Left lobe of liver (tissue), 2 donors: ENCODE results near the gene ADAMTS17. TPM values are rescaled to one million over a fixed set of nuclear protein-coding genes. Genes with fewer than 3 reads are reported as not detected.

Experiments
- ATAC-seq: fragments of 200-7000 bp; cut with Tn5 transposase; one replicate; pipeline ENCODE4 v1.9.1; 2020; ENCODE audit warnings: mild to moderate bottlenecking, moderate library complexity
- DNase-seq: peaks from one replicate; pipeline ENCODE4 v3.0.0-alpha.2; 2020; ENCODE audit warnings: low spot score
- total RNA-seq: library from RNA; stranded (reverse); gene quantifications from one replicate; pipeline ENCODE4 v1.2.1, GENCODE V29; 2021
- donor health status: DM: no; HTN: no; CAD: no; lungs with moderate emphysema.
- donor health status: DM: no; HTN: yes; CAD: no.

ADAMTS17 gene
- total RNA-seq, 1 donor from 2014 or later: 22.4 TPM

- DNase-seq (no peak), ATAC-seq (no peak)
Observed at GRCh38 chr15:100255644-100256043, 86.1 kb downstream of the ADAMTS17 start.

DNA sequence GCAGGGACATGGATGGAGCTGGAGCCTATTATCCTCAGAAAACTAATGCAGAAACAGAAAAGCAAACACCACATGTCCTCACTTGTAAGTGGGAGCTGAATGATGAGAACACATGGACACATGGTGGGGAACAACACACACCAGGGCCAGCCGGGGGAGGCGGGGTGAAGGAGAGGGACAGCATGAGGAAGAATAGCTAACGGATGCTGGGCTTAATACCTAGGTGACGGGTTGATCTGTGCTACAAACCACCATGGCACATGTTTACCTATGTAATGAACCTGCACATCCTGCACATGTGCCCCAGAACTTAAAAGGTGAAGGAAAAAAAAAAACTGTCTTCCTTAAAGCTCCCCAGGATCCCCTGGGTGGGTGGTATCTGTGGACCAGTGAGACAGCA, 87.1 kb downstream of the ADAMTS17 start:
- ATAC-seq: no peak
- no peak for DNase-seq

DNA sequence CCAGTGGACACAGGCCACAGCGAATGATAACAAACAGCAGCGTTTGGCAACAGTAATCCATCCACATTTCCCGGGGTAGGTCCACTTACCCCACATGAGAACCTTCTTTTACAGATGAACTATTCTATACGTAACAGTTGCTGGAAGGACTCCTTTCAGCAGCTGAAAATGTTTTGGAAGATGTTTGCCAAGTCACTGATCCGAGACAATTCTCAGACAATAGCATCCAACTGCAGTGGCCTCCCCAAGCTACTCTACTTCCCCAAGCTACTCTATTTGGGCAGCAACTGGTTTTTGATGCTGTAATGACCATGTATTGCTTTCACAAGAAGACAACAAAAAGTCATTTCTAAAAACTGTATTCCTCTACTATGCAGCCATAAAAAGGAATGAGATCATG, 87.5 kb downstream of the ADAMTS17 start:
- DNase-seq: no peak
- no peak for ATAC-seq

DNA sequence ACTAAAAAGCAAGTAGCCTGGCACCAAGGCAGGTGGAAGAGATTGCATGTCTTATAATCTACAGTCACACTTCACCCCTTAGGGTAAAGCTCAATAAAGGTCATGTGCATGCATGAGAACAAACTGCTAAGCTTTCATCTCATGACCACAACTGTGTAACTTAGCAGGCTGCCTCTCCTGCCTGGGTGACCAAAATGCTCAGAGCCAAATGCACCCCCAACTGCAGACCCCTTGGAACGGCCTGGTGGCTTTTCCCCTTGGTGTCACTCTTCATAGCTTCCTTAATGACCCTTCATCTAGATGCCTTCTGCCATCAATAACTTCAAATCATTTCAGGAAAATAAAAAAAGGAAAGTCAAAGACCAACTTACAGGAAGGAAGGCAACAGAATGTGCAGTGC, 88.1 kb downstream of the ADAMTS17 start:
- no peak for DNase-seq
- ATAC-seq: no peak

DNA sequence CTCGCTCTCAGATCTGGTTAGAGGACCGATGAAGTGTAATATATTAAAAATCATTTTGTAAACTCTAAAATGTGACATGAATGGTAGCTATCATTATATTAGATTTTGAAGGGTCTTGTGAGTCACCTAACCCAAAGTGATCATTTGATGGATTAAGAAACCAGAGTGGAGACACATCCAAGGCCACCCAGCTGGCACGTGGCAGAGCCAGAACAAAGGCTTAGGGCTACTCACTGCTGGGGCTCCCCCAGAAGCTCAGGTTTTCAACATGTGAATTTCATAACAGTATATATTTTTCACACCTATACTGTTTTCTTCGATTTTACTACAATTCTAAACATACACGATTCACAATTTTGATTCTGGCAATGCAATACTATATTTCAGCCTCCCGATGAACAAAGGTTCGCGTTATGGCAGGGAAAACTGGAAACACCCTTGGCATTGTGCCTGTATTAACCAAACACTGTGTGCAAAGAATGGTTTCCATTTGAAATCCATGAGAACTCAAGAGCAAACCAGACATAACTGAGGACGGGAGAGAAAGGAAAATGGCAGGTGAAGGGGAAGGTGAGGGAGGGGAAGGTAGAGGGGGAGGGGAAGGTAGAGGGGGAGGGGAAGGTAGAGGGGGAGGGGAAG, 88.9 kb downstream of the ADAMTS17 start:
- no peak for ATAC-seq
- DNase-seq: peak; percentile 18

- ATAC-seq (no peak), DNase-seq (peak; percentile 41)
Observed at GRCh38 chr15:100252359-100252758, 89.4 kb downstream of the ADAMTS17 start.

DNA sequence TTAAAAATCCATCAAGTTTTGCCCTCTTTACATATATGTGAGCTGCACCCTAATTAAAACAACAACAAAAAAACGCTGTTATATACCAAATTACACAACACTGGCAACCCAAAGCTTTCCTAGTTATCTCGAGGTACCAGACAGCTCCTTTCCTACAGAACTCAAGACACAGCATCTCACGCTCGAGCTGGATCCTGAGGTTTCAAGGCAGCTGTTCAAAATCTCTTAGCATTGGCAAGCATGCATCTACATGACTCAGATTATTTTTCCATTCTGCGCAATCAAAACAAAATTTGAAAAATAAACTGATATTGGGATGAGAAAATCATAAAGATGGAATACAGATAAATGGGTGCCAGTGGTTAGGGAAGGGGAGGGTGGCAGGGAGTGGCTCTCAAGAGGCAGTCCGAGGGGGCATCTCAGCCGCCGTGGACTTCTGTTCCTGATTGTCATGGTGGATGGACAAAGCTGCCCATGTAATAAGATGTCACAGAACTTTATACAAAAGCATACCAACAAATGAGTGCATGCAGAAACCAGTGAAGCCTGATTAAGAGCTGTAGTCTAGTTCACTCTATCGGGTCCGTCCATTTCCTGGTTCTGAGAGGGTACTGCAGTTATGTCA, 91.5 kb downstream of the ADAMTS17 start:
- no peak for DNase-seq
- no peak for ATAC-seq

DNA sequence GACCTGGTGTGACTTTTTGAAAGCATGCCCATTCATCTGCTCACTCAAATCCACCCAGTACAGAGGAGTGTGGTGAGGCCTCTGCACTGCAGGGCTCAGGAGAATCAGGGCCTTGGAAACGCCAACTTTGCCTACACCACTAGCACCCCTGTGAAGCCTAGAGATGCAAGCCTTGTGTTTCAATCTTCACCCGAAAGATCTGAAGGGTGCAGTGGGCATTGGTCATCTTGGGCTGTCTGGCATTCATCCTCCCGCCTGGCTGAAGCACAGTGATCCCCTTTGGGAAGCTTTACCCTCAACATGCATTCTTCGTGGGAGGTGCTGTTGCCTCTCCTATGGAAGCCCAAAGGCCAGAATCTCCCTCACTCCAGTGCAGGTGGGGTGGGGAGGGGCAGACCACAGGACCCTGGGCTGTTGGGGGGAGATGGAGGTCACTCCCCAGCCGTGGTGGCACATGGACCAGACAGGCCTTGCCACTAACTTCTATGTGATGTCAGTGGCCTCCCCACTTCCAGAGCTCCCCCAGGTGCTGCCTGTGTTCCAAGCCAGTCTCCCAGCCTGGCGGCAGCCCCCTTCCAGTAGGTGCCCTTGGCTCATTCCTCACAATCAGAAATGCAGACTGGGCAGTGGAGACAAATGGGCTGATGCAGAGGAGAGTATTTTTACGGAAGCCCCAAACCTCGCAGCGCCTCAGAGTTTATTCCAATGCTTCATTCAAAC, 92.5 kb downstream of the ADAMTS17 start:
- DNase-seq (peak; percentile 23), ATAC-seq (no peak)

- ATAC-seq (no peak), DNase-seq (peak; percentile 12)
Observed at GRCh38 chr15:100248236-100248635, 93.5 kb downstream of the ADAMTS17 start.

- ATAC-seq (no peak), DNase-seq (no peak)
Observed at GRCh38 chr15:100247228-100248225, 94.2 kb downstream of the ADAMTS17 start.

- DNase-seq (no peak), ATAC-seq (no peak)
Observed at GRCh38 chr15:100245855-100246254, 95.9 kb downstream of the ADAMTS17 start.

GRCh38 chr15:100245487-100245820, 96.3 kb downstream of the ADAMTS17 start:
- peak; percentile 73 for DNase-seq
- ATAC-seq: peak; percentile 67

GRCh38 chr15:100244796-100245486, 96.8 kb downstream of the ADAMTS17 start:
- DNase-seq (no peak), ATAC-seq (no peak)

- ATAC-seq (no peak), DNase-seq (no peak)
Observed at GRCh38 chr15:100242989-100243388, 98.8 kb downstream of the ADAMTS17 start.

GRCh38 chr15:100241572-100242482, 99.9 kb downstream of the ADAMTS17 start:
- peak; percentile 80 for ATAC-seq
- DNase-seq: peak; percentile 91

- DNase-seq: no peak
- no peak for ATAC-seq
Observed at GRCh38 chr15:100236981-100237720, 104.6 kb downstream of the ADAMTS17 start.

DNA sequence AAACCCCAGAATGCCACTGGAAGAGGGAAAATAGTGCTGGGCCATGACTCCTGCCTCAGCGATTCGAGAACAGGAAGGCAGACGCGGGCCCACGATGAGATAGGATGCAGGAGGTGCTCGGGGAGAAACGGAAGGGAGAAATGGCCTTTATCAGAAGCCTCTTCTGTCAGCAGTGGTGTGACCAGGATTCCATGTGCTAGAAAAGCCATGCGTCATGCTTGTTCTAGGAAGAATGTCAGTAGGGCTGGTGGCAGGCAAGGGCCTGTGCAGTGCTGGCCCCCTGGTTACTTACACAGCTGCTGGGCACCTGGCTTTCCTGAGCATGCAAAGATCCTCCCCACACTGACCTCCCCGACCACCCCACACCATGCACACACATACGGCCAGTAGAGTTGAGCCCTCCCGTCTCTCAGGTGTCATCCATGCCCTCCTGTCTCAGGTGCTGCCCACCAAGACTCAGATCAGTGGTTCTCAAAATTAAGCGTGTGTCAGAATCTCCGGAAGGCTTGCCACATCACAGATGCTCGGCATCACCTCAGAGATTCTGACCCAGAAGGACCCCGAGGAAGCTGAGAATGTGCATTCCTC, 106.7 kb downstream of the ADAMTS17 start:
- peak; percentile 44 for ATAC-seq

More for the DNA sequence above, 106.7 kb downstream of the ADAMTS17 start:
- no peak for DNase-seq
